Progenitor cell of endocrine pancreas (in vitro differentiated cells): ENCODE data around the gene CELA2B. TPM values are rescaled to one million over a fixed set of nuclear protein-coding genes. Genes with fewer than 3 reads are reported as not detected.
"Not testable (repeated sequence)": the region's sequence is repeated elsewhere in the genome, so short reads cannot be mapped to it uniquely, and the experiment has no call there.

Source experiments
- DNase-seq: peaks from one replicate; pipeline ENCODE4 v3.0.0; 2021; ENCODE audit warnings: low spot score; ENCODE audit not compliant: unreplicated experiment
- H3K27ac Mint-ChIP-seq: 2 replicates; pipeline ENCODE4 v1.8.0; 2021; ENCODE audit warnings: mild to moderate bottlenecking, moderate library complexity, mixed read lengths
- H3K27me3 Mint-ChIP-seq: 2 replicates; pipeline ENCODE4 v1.8.0; 2021; ENCODE audit warnings: mixed read lengths
- H3K36me3 Mint-ChIP-seq: 2 replicates; pipeline ENCODE4 v1.8.0; 2022; ENCODE audit warnings: mixed read lengths; ENCODE audit not compliant: insufficient read depth
- H3K4me1 Mint-ChIP-seq: 2 replicates; pipeline ENCODE4 v1.8.0; 2021; ENCODE audit warnings: low read depth, mixed read lengths
- H3K4me3 Mint-ChIP-seq: 2 replicates; pipeline ENCODE4 v1.8.0; 2021; ENCODE audit warnings: low read depth, mild to moderate bottlenecking, moderate library complexity, mixed read lengths
- H3K9me3 Mint-ChIP-seq: 2 replicates; pipeline ENCODE4 v1.8.0; 2021; ENCODE audit warnings: low read depth, mixed read lengths
- CTCF ChIP-seq: fragments of 200-600 bp; sonication (generic); IDR thresholded peaks from one replicate; pipeline ENCODE4 v1.5.0; 2021; ENCODE audit warnings: antibody characterized with exemption, mild to moderate bottlenecking; ENCODE audit not compliant: unreplicated experiment
- total RNA-seq: library from RNA; stranded (reverse); gene quantifications from 2 replicates; pipeline ENCODE4 v1.2.1, GENCODE V29; 2021

Gene CELA2B
- total RNA-seq, 1 donor from 2014 or later = not detected

DNA sequence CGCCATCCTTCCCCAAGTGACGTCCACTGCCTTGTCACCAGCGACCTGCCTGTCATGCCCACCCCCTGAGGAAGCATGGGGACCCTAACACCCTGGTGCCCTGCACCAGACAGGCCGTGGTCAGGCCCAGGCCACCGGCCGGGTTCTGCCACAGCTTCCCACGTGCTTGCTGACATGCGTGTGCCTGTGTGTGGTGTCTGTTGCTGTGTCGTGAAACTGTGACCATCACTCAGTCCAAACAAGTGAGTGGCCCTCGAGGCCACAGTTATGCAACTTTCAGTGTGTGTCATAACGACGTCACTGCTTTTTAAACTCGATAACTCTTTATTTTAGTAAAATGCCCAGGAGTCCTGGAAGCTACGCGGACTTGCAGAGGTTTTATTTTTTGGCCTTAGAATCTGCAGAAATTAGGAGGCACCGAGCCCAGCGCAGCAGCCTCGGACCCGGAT, 46.2 kb upstream of the CELA2B start:
- no peaks in the 10 kb centered on the region for H3K9me3 Mint-ChIP-seq
- no peak for TF ChIP-seq CTCF
- peaks cover 8% of the 10 kb centered on the region for H3K4me1 Mint-ChIP-seq
- no peak overlapping the region for H3K4me3 Mint-ChIP-seq
- no peak overlapping the region for H3K27ac Mint-ChIP-seq
- no peak for DNase-seq
- H3K27me3 Mint-ChIP-seq = no peaks in the 10 kb centered on the region
- H3K36me3 Mint-ChIP-seq = peaks cover 4% of the 10 kb centered on the region

GRCh38 chr1:15430787-15431570, 44.9 kb upstream of the CELA2B start:
- H3K27me3 Mint-ChIP-seq = no peaks in the 10 kb centered on the region
- H3K27ac Mint-ChIP-seq = no peak overlapping the region
- H3K36me3 Mint-ChIP-seq = peaks cover 4% of the 10 kb centered on the region
- no peak overlapping the region for H3K4me3 Mint-ChIP-seq
- TF ChIP-seq CTCF = peak; percentile 90
- H3K9me3 Mint-ChIP-seq = no peaks in the 10 kb centered on the region
- H3K4me1 Mint-ChIP-seq = peaks cover 6% of the 10 kb centered on the region
- DNase-seq = peak; percentile 80

- peaks cover 2% of the 10 kb centered on the region for H3K36me3 Mint-ChIP-seq
- no peaks in the 10 kb centered on the region for H3K9me3 Mint-ChIP-seq
- TF ChIP-seq CTCF = no peak
- H3K4me3 Mint-ChIP-seq = no peak overlapping the region
- no peaks in the 10 kb centered on the region for H3K27me3 Mint-ChIP-seq
- H3K4me1 Mint-ChIP-seq = peaks cover 5% of the 10 kb centered on the region
- peak overlapping the region; percentile 89 for H3K27ac Mint-ChIP-seq
- DNase-seq = no peak
Observed at GRCh38 chr1:15431571-15431948, 44.3 kb upstream of the CELA2B start.

DNA sequence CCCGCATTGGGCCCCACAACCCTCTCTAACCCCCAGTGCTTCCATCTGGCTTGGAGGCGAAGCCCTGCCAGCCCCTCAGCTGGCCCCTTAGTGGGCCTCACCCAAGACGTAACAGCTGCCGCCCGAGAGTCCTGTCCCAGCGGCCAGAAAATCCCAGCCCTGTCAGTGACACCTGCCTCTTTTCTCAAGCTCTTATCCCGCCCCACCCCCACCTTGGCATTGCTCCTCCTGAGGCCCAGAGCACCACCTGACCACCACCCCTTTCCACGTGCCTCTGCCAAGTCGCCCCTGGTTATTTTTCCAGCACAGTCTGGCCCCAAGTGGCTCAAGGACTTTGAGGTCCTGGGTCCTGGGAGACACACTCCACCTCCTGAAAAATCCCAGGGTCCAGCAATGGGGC, 43.6 kb upstream of the CELA2B start:
- TF ChIP-seq CTCF = no peak
- no peak overlapping the region for H3K4me3 Mint-ChIP-seq
- DNase-seq = no peak

DNA sequence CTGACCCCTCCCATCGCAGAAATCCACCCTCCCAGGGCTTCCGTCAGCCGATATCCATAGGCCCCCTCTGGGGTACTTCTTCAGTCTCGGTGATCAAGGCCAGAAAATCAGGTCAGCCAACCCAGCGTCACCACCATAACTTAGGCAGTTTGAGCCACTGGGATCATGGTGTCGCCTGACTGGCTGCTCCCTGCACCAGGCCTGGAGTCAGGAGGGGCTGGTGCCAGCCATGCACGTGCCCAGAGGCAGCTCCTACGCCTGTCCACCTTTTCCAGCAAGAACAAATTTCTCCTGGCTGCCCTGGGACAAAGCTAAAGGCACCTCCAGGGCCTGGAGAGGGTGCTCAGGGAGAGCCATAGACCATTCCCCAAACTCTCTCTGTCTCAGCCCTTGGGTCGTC, 42.4 kb upstream of the CELA2B start:
- no peaks in the 10 kb centered on the region for H3K36me3 Mint-ChIP-seq
- H3K4me3 Mint-ChIP-seq = no peak overlapping the region
- TF ChIP-seq CTCF = no peak
- H3K27me3 Mint-ChIP-seq = no peaks in the 10 kb centered on the region
- no peak overlapping the region for H3K27ac Mint-ChIP-seq
- no peaks in the 10 kb centered on the region for H3K9me3 Mint-ChIP-seq
- H3K4me1 Mint-ChIP-seq = peaks cover 6% of the 10 kb centered on the region
- no peak for DNase-seq

More for the DNA sequence above, 43.6 kb upstream of the CELA2B start:
- Mint-ChIP-seq H3K4me1 (peaks cover 5% of the 10 kb centered on the region), H3K9me3 (no peaks in the 10 kb centered on the region), H3K36me3 (no peaks in the 10 kb centered on the region), H3K27ac (peak overlapping the region; percentile 89), H3K27me3 (no peaks in the 10 kb centered on the region)

DNA sequence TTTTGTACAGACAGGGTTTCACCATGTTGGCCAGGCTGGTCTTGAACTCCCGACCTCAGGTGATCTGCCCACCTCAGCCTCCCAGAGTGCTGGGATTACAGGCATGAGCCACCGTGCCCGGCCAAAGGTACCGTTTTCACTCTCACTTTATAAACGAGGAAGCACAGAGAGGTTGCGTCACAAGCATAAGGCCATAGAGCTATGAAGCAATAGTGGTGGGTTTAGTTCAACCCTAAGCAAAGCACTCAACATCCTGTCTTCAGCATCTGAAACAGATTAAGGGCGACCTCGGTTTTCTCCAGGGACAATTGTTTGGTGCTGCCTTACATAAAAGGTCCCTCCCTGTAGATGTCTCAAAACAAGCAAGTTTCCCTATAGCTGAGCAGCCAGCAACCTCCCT, 41.2 kb upstream of the CELA2B start:
- not testable (repeated sequence) for H3K27ac Mint-ChIP-seq, H3K27me3 Mint-ChIP-seq, H3K4me1 Mint-ChIP-seq, H3K36me3 Mint-ChIP-seq, DNase-seq, H3K4me3 Mint-ChIP-seq, H3K9me3 Mint-ChIP-seq
